Nephron progenitor cell (in vitro differentiated cells): ENCODE measurements around the gene KIAA0930.
A peak's percentile ranks its signal among the peaks of the same experiment; 100 is the strongest.

Experiments used
- DNase-seq: peaks from one replicate; pipeline ENCODE4 v3.0.0; 2021
- H3K27ac Mint-ChIP-seq: 2 replicates; pipeline ENCODE4 v1.8.0; 2021; ENCODE audit warnings: mild to moderate bottlenecking, moderate library complexity, mixed read lengths
- H3K27me3 Mint-ChIP-seq: 2 replicates; pipeline ENCODE4 v1.8.0; 2021; ENCODE audit warnings: mild to moderate bottlenecking, low read depth, mixed read lengths; ENCODE audit not compliant: poor library complexity
- H3K36me3 Mint-ChIP-seq: 2 replicates; pipeline ENCODE4 v1.8.0; 2021; ENCODE audit warnings: low read depth, mixed read lengths
- H3K4me1 Mint-ChIP-seq: 2 replicates; pipeline ENCODE4 v1.8.0; 2021; ENCODE audit warnings: mixed read lengths
- H3K4me3 Mint-ChIP-seq: 2 replicates; pipeline ENCODE4 v1.8.0; 2021; ENCODE audit warnings: mild to moderate bottlenecking, moderate library complexity, mixed read lengths
- H3K9me3 Mint-ChIP-seq: 2 replicates; pipeline ENCODE4 v1.8.0; 2021; ENCODE audit warnings: mild to moderate bottlenecking, moderate library complexity, mixed read lengths
- CTCF ChIP-seq: fragments of 200-600 bp; sonication (generic); IDR thresholded peaks from 2 replicates; pipeline ENCODE4 v1.5.0; 2021; ENCODE audit warnings: antibody characterized with exemption

KIAA0930 gene

DNA sequence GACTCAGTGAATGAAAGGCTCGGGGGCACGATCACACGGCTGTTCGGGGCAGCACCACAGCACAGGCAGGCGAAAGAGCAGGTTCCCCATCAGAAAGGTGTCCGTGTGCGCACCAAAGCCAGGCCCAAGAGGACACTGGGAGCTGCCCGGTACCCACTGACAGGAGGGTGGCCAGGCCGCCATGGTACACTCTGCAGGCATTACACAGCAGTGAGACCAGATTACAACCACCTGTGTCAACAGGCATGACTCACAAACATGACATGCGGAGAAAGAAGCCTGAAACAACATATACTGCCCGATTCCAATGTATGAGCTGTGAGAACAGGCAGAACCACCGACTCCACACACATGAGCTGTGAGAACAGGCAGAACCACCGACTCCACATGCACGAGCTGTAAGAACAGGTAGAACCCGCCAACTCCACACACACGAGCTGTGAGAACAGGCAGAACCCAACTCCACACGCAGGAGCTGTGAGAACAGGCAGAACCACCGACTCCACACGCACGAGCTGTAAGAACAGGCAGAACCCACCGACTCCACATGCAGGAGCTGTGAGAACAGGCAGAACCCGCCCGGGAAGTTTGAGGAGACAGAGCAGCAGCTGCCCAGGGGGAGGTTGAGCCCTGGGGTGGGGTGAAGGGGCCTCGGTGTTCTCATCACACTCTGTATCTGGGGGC lies 32.6 kb downstream of the KIAA0930 start:
- no peaks in the 10 kb centered on the region for H3K36me3 Mint-ChIP-seq
- no peak for DNase-seq
- no peaks in the 10 kb centered on the region for H3K9me3 Mint-ChIP-seq
- H3K27ac Mint-ChIP-seq: peak overlapping the region; percentile 57
- H3K4me3 Mint-ChIP-seq: no peak overlapping the region
- peaks cover 6% of the 10 kb centered on the region for H3K27me3 Mint-ChIP-seq
- peaks cover 77% of the 10 kb centered on the region for H3K4me1 Mint-ChIP-seq
- no peak for TF ChIP-seq CTCF

GRCh38 chr22:45207533-45207932 lies 33.2 kb downstream of the KIAA0930 start:
- no peaks in the 10 kb centered on the region for H3K9me3 Mint-ChIP-seq
- DNase-seq: no peak
- no peaks in the 10 kb centered on the region for H3K36me3 Mint-ChIP-seq
- H3K4me1 Mint-ChIP-seq: peaks cover 73% of the 10 kb centered on the region
- H3K4me3 Mint-ChIP-seq: no peak overlapping the region
- no peak for TF ChIP-seq CTCF
- H3K27ac Mint-ChIP-seq: peak overlapping the region; percentile 57
- H3K27me3 Mint-ChIP-seq: peaks cover 3% of the 10 kb centered on the region

DNA sequence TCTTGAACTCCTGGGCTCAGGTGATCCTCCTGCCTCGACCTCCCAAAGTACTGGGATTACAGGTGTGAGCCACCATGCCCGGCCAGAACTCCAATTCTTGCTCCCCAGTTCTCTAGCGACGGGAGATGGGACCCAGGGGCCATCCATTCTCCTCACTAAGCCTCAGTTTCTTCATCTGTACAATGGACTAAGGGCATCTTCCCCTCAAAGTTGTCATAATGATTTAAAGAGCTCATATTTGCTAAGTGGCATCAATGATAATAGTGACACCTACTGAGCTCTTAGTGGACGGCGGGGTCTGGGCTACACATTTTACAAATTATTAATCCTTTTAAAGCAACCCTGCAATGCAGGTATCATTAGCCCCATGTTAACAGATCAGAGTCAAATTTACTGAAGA lies 34.5 kb downstream of the KIAA0930 start:
- Mint-ChIP-seq H3K4me1 (peaks cover 73% of the 10 kb centered on the region), H3K27me3 (no peaks in the 10 kb centered on the region), H3K27ac (no peak overlapping the region), H3K36me3 (no peaks in the 10 kb centered on the region), H3K4me3 (no peak overlapping the region), H3K9me3 (no peaks in the 10 kb centered on the region)
- no peak for TF ChIP-seq CTCF
- no peak for DNase-seq

- H3K27ac Mint-ChIP-seq: peak overlapping the region; percentile 77
- no peak for DNase-seq
- H3K4me3 Mint-ChIP-seq: no peak overlapping the region
- no peaks in the 10 kb centered on the region for H3K27me3 Mint-ChIP-seq
- peaks cover 74% of the 10 kb centered on the region for H3K4me1 Mint-ChIP-seq
- TF ChIP-seq CTCF: no peak
- no peaks in the 10 kb centered on the region for H3K9me3 Mint-ChIP-seq
- H3K36me3 Mint-ChIP-seq: no peaks in the 10 kb centered on the region
Observed at GRCh38 chr22:45205276-45205925, 35.3 kb downstream of the KIAA0930 start.

- peaks cover 71% of the 10 kb centered on the region for H3K4me1 Mint-ChIP-seq
- no peaks in the 10 kb centered on the region for H3K9me3 Mint-ChIP-seq
- peak overlapping the region; percentile 77 for H3K27ac Mint-ChIP-seq
- DNase-seq: no peak
- no peaks in the 10 kb centered on the region for H3K27me3 Mint-ChIP-seq
- TF ChIP-seq CTCF: no peak
- no peak overlapping the region for H3K4me3 Mint-ChIP-seq
- no peaks in the 10 kb centered on the region for H3K36me3 Mint-ChIP-seq
Observed at GRCh38 chr22:45204819-45205218, 35.9 kb downstream of the KIAA0930 start.

DNA sequence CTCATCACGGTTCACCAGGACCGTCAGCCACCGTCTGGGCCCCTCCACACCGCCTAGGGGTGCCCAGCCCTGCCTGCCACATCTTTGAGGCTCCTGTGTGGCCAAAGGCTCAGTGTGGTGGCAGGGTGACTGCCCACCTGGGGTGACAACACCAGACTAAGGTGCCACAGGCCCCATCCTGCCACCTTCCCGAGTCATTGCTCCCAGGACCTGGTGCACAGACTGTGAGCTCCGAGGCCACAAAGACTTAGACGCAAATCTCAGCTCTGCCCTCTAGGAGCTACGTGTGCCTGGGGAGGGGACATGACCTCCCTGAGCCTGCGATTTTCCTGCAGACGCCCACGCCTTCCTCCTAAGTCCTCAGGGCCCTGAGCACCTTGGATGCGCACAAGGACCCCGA lies 36.5 kb downstream of the KIAA0930 start:
- no peaks in the 10 kb centered on the region for H3K9me3 Mint-ChIP-seq
- no peaks in the 10 kb centered on the region for H3K27me3 Mint-ChIP-seq
- H3K27ac Mint-ChIP-seq: no peak overlapping the region
- peaks cover 71% of the 10 kb centered on the region for H3K4me1 Mint-ChIP-seq
- H3K4me3 Mint-ChIP-seq: no peak overlapping the region
- TF ChIP-seq CTCF: no peak
- no peak for DNase-seq
- H3K36me3 Mint-ChIP-seq: no peaks in the 10 kb centered on the region
